ENCODE results near the gene AKAIN1. TPM values are rescaled to one million over a fixed set of nuclear protein-coding genes. Genes with fewer than 3 reads are reported as not detected.

The AKAIN1 gene, protein sequence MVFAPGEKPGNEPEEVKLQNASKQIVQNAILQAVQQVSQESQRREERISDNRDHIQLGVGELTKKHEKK
- total RNA-seq: not detected

DNA sequence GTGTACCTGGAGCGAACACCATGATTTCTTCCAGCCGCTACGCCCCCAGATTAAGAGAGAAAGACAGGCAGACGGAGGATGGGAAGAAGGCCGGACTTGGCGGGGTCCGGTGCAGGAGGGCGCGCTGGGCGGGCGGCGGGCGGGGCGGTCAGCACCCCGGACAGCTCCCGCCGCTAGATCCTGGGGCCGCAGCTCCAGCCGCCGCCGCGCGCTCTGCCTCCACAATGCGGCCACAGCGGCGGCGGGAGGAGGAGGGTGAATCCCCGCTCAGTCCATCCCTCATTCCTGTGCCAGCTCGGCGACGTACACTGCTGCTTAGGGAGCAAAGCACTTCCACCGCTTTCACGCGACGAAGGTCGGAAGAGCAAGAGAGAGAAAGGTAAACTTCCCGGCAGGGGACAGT is at the start of gene AKAIN1:
TSS of gene AKAIN1 (minus strand) at position 226 of the 403 bp plus-strand sequence. CDS start at position 22, 204 bp downstream.
- TF ChIP-seq POLR2AphosphoS5 (IDR thresholded peaks at IDR 0.05) (no peak), POLR2A (IDR thresholded peaks at IDR 0.05) (no peak)
- TF ChIP-seq, protein P1, sequence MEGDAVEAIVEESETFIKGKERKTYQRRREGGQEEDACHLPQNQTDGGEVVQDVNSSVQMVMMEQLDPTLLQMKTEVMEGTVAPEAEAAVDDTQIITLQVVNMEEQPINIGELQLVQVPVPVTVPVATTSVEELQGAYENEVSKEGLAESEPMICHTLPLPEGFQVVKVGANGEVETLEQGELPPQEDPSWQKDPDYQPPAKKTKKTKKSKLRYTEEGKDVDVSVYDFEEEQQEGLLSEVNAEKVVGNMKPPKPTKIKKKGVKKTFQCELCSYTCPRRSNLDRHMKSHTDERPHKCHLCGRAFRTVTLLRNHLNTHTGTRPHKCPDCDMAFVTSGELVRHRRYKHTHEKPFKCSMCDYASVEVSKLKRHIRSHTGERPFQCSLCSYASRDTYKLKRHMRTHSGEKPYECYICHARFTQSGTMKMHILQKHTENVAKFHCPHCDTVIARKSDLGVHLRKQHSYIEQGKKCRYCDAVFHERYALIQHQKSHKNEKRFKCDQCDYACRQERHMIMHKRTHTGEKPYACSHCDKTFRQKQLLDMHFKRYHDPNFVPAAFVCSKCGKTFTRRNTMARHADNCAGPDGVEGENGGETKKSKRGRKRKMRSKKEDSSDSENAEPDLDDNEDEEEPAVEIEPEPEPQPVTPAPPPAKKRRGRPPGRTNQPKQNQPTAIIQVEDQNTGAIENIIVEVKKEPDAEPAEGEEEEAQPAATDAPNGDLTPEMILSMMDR (IDR thresholded peaks at IDR 0.05): no peak
- H3K9me3 ChIP-seq: no peaks in the 10 kb centered on the region
- H3K36me3 ChIP-seq: no peaks in the 10 kb centered on the region
- no peaks in the 10 kb centered on the region for H3K4me1 ChIP-seq (replicated peaks)
- intact Hi-C loops (cut with DNase I): no loop called here
- no peak within 1 kb of the TSS for H3K4me3 ChIP-seq
- H3K27ac ChIP-seq: no peak within 1 kb of the TSS
- no peak for DNase-seq (ENCODE audit: low spot score)
- WGBS: 2% methylated on average over 37 of the region's 37 CpGs
- H3K27me3 ChIP-seq (replicated peaks; ENCODE audit: insufficient read depth): peaks cover 7% of the 10 kb centered on the region

DNA sequence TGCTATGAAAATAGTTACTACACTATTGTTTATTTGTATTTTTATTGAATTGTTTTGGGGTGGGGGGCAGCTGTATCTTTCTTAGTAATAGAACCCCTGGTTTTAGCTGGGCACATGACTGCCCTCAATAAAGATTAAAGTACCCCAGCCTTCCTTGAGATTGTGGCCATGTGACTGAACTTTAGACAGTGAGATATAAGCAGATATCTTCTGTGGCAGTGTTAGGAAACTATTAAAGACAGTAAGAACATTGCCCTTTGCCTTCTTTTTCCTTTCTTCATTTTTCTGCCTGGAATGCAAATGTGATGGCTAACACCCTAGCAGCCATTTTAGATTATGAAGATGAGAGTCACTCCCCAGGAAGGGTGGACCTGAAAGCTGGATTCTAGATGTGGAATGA is 47.9 kb upstream of the AKAIN1 start:
- H3K36me3 ChIP-seq: no peaks in the 10 kb centered on the region
- H3K9me3 ChIP-seq: no peaks in the 10 kb centered on the region
- no peak for DNase-seq (ENCODE audit: low spot score)
- H3K4me1 ChIP-seq (replicated peaks): no peaks in the 10 kb centered on the region
- H3K27ac ChIP-seq: no peak overlapping the region
- TF ChIP-seq POLR2A (IDR thresholded peaks at IDR 0.05): no peak
- TF ChIP-seq POLR2AphosphoS5 (IDR thresholded peaks at IDR 0.05): no peak
- TF ChIP-seq, protein P1 (IDR thresholded peaks at IDR 0.05): no peak
- intact Hi-C loops (cut with DNase I): no loop called here
- H3K27me3 ChIP-seq (replicated peaks; ENCODE audit: insufficient read depth): no peaks in the 10 kb centered on the region
- H3K4me3 ChIP-seq: no peak overlapping the region

DNA sequence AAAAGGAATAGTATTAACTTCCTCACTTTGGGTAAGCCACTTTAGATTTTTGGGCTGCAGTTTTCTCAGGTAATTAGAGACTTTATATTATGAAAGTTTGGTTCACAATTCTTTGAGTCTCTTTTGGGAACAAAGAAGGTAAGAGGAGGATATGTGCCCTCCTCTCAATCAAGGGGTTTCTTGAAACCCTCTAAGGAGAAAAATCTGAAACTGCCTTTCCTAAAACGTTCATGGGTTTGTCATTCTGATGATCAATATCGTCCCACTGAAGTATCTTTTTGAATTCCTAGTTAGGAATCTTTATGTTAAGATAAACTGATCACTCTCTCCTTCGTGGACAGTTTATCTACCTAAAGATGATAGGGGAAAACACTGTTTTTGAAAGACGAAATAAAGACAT is 42.4 kb upstream of the AKAIN1 start:
- Histone ChIP-seq H3K9me3 (no peaks in the 10 kb centered on the region), H3K4me1 (replicated peaks) (peaks cover 5% of the 10 kb centered on the region), H3K27ac (no peak overlapping the region), H3K36me3 (no peaks in the 10 kb centered on the region), H3K4me3 (no peak overlapping the region), H3K27me3 (replicated peaks; ENCODE audit: insufficient read depth) (no peaks in the 10 kb centered on the region)
- DNase-seq (ENCODE audit: low spot score): no peak
- no peak for TF ChIP-seq POLR2AphosphoS5 (IDR thresholded peaks at IDR 0.05)
- TF ChIP-seq, protein P1 (IDR thresholded peaks at IDR 0.05): no peak
- whole genome bisulfite sequencing: 57% methylated on average over 4 of the region's 4 CpGs
- intact Hi-C loops (cut with DNase I): no loop called here

DNA sequence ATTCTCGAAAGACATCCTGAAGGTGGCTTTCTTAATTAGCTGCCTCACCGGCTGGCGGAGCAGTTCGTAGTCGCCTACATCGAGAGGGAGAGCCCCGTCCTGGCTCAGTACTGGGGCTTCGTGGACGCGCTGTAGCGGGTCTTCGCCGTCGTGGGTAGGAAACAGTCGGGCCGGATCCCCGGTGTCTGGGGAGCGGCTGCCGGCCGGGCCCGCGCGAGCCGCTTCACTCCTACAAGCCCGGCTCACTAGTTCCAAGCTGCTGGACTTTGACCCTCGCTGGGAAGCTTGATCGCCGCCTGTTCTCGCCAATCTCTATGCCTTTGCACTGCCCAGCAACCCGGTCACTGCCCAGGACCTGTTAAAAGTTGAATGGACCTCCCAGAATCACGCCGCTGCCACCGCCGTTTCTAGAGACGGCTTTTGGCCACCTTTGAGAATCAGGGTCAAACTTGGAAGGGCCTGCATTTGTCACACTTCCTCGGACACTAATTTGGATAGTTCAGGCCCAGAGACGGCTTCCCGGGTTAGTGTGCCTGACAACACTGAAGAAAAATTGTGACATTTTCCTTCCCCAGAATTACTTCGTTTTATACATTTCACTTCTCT is 41.4 kb upstream of the AKAIN1 start:
- Histone ChIP-seq H3K27ac (peak overlapping the region; percentile 98 to 99), H3K36me3 (no peaks in the 10 kb centered on the region), H3K4me3 (peak overlapping the region; percentile 73 to 74), H3K9me3 (no peaks in the 10 kb centered on the region), H3K27me3 (replicated peaks; ENCODE audit: insufficient read depth) (no peaks in the 10 kb centered on the region), H3K4me1 (replicated peaks) (peaks cover 5% of the 10 kb centered on the region)
- no peak for TF ChIP-seq POLR2AphosphoS5 (IDR thresholded peaks at IDR 0.05)
- TF ChIP-seq, protein P1 (IDR thresholded peaks at IDR 0.05): no peak
- no peak for TF ChIP-seq POLR2A (IDR thresholded peaks at IDR 0.05)
- intact Hi-C loops (cut with DNase I): no loop called here
- 2% methylated on average over 38 of the region's 39 CpGs for WGBS
- peak; percentile 22 for DNase-seq (ENCODE audit: low spot score)

DNA sequence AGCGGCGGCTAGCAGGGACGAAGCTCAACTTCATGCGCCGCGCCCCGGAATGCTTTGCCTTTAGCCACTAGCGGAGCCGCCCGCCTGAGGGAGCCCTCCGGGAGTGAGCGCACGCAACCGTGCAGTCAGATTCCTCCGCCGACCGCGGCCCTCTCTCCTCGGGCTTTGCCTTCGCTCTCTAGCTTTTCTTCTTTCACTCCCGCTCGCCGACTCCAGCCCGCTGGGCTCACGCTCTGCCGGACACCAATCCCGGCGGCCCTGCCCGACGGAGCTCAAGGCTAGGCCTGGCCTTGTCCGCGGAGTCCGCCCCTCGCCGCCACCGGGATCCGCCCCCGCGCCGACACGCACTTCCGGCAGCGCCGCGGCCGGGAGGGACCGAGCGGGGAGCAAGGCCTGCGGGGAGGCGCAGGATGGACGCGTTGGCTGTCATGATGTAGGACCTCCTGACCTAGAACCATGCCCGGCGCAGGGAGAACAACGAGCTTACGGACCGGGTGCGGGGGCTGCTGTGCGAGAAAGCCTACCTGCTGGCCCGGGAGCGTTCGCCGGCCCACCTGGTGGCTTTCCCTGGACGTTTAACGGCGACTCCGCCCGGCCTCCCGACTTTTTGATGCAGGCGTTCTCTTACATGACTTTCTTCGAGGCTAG is 40.8 kb upstream of the AKAIN1 start:
- peak; percentile 84 for DNase-seq (ENCODE audit: low spot score)
- Histone ChIP-seq H3K27ac (peak overlapping the region; percentile 98 to 99), H3K27me3 (replicated peaks; ENCODE audit: insufficient read depth) (no peaks in the 10 kb centered on the region), H3K36me3 (no peaks in the 10 kb centered on the region), H3K9me3 (no peaks in the 10 kb centered on the region), H3K4me1 (replicated peaks) (peaks cover 5% of the 10 kb centered on the region), H3K4me3 (peak overlapping the region; percentile 73 to 74)
- intact Hi-C loops (cut with DNase I): loop anchor here (2.0 kb wide), 1 partner anchor 59 kb away; no protein-coding TSS in a partner anchor
- TF ChIP-seq POLR2AphosphoS5 (IDR thresholded peaks at IDR 0.05) (peak; percentile 56), POLR2A (IDR thresholded peaks at IDR 0.05) (no peak)
- TF ChIP-seq, protein P1 (IDR thresholded peaks at IDR 0.05): peak in 3 of 4 experiments; percentile 14 to 50 (median 48)
- under 1% methylated on average over 59 of the region's 71 CpGs for WGBS

Data from prostate gland (tissue), 2 donors.